Endometrial microvascular endothelial cells (primary cell): ENCODE data around the gene AFF4. TPM values are rescaled to one million over a fixed set of nuclear protein-coding genes. Genes with fewer than 3 reads are reported as not detected.
"Not testable (repeated sequence)": the region's sequence is repeated elsewhere in the genome, so short reads cannot be mapped to it uniquely, and the experiment has no call there.

Source experiments
- in situ Hi-C: cut with HindIII; loops from 2 replicates; pipeline ENCODE4 v1.10.0; 2017; ENCODE audit warnings: low sequenced_read_pairs, low pct_unique_long_range_greater_than_20kb; ENCODE audit errors: inconsistent ontology term
- total RNA-seq: library from RNA; depleted of rRNA; stranded (reverse); fragments of >200 nt; gene quantifications from one replicate; pipeline ENCODE4 v1.2.3, GENCODE V29; 2015; ENCODE audit errors: inconsistent ontology term

AFF4 gene, protein sequence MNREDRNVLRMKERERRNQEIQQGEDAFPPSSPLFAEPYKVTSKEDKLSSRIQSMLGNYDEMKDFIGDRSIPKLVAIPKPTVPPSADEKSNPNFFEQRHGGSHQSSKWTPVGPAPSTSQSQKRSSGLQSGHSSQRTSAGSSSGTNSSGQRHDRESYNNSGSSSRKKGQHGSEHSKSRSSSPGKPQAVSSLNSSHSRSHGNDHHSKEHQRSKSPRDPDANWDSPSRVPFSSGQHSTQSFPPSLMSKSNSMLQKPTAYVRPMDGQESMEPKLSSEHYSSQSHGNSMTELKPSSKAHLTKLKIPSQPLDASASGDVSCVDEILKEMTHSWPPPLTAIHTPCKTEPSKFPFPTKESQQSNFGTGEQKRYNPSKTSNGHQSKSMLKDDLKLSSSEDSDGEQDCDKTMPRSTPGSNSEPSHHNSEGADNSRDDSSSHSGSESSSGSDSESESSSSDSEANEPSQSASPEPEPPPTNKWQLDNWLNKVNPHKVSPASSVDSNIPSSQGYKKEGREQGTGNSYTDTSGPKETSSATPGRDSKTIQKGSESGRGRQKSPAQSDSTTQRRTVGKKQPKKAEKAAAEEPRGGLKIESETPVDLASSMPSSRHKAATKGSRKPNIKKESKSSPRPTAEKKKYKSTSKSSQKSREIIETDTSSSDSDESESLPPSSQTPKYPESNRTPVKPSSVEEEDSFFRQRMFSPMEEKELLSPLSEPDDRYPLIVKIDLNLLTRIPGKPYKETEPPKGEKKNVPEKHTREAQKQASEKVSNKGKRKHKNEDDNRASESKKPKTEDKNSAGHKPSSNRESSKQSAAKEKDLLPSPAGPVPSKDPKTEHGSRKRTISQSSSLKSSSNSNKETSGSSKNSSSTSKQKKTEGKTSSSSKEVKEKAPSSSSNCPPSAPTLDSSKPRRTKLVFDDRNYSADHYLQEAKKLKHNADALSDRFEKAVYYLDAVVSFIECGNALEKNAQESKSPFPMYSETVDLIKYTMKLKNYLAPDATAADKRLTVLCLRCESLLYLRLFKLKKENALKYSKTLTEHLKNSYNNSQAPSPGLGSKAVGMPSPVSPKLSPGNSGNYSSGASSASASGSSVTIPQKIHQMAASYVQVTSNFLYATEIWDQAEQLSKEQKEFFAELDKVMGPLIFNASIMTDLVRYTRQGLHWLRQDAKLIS
- total RNA-seq = 35.0 TPM

DNA sequence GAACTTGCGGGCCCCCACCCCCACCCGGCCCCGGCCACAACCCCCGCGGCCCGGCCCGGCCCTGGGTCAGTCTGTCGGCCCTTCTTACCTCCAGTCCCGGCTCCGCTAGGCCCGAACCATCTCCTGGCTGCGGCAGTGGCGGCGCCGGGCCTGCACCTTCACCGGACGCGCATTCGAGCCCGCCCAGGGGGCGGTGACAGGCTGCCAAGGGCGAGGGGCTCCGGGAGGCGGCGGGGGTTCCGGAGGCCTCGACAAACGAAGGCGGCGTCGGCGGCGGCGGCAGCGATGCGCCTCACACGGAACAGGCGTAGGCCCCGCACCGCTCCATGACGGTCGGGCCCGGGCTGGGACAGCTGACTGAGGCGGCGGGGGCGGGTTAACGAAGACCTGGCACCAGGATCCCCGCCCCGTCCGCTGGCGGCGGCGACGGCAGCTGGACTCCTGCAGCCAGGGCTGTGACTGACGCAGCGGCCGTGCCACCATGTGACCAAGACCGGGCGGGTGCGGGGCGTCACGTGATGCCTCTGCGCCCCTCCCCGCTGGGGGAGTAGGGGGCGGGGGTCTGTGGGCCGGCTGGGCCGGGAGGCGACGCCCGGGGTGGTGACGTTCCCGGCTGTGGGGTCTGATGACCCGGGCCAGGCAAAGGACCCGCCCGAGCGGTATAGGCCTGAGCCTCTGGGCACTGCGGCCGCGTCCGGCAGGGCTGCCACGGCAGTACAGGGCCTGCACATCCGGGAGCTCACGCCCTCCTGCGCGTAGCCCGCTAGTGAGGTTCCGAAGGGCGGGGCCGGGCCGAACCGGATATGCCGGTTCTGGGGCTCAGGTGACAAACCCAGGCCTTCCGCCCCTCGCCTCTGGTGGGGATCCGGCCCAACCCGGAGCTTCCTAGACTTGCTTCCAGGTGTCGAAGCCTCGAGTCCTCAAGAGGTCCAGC lies at the start of gene AFF4:
Gene AFF4 (minus strand): TSS at position 464 of the 934 bp plus-strand sequence. CDS start 26,445 bp downstream, outside the sequence.
- in situ Hi-C loops = no loop called here

DNA sequence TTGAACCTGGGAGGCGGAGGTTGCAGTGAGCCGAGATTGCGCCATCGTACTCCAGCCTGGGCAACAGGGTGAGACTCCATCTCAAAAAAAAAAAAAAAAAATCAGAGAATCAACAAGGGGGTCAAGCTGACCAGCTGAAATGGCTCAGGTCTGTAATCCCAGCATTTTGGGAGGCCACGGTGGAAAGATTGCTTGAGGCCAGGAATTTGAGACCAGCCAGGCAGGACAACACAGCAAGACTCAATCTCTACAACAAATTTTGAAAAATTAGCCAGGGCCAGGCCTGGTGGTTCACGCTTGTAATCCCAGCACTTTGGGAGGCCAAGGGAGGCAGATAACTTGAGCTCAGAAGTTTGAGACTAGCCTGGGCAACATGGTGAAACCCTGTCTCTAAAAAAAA lies 45.0 kb upstream of the AFF4 start:
- in situ Hi-C loops = not testable (repeated sequence)

DNA sequence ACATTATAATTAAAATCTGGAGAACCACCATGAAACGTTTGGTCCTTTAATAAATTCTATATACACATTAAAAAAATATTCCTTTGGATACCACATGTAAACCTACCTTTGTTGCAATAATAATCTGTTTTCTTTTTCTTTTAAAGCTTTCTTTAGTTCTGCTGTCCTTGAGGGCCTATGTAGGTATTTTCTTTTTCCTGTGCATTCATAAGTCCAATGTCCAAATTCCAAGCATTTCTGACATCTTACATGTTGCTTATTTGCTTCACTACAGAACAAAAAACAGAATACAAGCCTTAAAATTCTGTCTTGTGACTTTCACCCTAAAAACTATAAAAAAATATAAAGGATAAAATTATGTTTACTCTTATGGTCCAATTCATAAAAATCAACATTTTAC lies 43.2 kb upstream of the AFF4 start:
- in situ Hi-C loops = no loop called here

DNA sequence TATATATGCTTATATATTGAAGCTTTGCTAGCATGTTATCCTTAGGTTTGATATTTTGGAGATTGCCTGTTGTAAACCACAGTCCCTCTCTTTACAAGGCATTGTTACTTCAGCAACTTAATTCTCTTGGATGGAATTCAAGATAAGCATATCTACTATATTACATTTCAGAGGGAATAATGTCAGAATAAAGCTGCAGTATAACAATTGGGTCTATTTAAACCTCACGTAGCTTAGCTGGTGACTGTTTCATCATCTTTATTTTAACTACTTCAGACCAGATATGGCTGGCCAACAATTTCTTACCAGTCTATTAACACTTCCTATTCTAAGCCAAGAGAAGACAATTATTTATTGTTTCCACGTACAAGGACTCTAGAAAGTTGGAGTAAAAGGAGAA lies 35.8 kb upstream of the AFF4 start:
- in situ Hi-C loops = no loop called here

DNA sequence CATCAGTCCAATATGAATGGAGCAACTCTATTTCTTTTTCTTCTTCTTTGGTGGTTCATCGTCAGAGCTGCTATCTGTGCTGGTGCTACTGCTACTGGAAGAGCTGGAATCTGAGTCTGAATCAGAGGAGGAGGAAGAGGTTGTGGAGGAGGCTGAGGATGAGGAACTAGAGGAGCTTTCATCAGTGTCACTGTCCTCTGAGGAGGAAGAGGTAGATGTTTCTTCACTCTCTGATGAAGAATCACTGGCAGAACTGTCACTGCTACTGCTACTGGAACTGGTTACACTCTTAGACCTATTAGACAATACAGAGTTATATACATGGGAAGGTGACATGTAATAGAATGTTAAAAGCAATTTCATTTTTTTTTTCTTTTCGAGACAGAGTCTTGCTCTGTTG lies 35.1 kb upstream of the AFF4 start:
- in situ Hi-C loops = no loop called here

DNA sequence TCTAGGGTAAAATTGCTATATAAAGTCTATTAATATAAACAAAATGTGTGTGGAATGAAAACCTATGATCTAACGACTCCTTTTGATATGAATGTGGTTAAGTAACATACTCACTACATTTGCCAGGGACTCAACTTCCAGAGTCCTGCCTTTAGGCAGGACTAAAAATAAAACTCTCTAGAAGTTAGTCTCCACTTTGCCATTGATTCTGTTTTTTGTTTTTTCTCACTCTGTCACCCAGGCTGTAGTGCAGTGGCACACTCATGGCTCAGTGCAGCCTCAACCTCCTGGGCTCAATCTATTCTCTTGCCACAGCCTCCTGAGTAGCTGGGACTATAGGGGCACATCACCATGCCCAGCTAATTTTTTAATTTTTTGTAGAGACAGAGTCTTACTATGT lies 32.9 kb upstream of the AFF4 start:
- in situ Hi-C loops = no loop called here

DNA sequence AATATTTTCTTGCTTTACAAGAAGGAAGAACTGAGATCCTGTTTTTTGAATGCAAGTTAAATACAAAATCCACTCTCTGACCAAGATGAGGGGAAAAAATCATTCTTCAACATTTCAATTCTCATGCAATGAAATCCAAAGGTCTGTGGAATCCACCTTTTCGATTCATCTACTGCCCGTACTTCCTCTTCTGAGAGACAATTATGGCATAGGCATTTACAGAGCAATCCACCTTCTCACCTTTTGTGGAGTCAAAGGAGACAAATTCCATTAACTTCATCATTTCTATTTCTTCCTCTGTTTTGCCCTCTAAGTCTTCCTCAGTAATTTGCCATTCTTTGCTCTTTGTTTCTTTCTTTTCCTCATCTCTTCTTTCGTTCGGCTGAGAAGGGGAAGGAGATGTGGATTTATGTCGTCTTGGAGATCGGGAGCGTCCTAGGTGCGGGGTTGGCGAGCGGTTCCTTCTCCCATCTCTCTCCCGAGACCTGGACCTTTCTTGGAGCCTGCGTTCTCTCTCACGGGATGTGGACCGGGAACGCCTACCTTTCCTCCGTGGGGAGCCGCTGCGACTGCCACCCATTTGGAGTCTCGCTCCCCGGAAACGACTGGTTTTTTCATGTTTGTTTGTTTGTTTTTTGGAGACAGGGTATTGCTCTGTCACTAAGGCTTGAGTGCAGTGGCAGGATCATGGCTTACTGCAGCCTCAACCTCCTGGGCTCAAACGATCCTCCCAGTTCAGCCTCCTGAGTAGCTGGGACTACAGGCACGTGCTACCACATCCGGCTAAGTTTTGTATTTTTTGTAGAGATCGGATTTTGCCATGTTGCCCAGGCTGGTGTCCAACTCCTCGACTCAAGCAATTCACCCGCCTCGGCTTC lies 24.3 kb upstream of the AFF4 start:
- in situ Hi-C loops = no loop called here

DNA sequence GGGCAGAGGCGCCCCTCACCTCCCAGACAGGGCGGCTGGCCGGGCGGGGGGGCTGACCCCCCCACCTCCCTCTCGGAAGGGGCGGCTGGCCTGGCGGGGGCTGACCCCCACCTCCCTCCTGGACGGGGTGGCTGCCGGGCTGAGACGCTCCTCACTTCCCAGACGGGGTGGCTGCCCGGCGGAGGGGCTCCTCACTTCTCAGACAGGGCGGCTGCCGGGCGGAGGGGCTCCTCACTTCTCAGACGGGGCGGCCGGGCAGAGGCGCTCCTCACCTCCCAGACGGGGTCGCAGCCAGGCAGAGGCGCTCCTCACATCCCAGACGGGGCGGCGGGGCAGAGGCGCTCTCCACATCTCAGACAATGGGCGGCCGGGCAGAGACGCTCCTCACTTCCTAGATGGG lies 19.5 kb upstream of the AFF4 start:
- in situ Hi-C loops = not testable (repeated sequence)

DNA sequence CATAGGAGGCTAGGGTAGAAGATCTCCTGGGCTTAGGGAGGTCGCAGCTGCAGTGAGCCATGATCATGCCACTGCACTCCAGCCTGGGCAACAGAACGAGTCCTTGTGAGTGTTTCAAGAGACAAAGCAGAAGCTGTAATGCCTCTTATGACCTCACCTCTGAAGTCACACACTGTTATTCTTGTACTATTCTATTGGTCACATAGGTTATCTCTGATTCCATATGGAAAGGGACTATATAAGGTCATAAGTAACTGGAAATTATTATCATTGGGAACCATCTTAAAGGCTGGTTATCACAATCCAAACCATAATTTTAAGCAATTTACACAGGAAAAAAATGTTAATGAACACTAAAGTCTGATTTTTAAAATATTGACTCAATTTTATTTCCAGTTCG lies 17.9 kb upstream of the AFF4 start:
- in situ Hi-C loops = no loop called here

DNA sequence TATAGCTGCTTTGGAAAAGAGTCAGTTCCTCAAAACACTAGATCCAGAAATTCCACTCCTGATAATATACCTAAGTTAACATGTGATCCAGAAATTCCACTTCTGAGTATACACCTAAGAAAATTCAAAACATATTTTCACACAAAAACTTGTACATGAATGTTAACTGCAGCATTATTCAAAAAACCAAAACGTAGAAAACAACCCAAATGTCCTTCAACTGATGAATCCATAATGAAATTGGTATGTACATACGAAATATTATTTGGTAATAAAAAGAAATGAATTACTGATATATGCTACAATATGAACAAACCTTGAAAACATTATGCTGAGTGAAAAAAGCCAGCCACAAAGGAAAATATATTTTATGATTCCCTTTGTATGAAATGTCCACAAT lies 16.5 kb upstream of the AFF4 start:
- in situ Hi-C loops = no loop called here

DNA sequence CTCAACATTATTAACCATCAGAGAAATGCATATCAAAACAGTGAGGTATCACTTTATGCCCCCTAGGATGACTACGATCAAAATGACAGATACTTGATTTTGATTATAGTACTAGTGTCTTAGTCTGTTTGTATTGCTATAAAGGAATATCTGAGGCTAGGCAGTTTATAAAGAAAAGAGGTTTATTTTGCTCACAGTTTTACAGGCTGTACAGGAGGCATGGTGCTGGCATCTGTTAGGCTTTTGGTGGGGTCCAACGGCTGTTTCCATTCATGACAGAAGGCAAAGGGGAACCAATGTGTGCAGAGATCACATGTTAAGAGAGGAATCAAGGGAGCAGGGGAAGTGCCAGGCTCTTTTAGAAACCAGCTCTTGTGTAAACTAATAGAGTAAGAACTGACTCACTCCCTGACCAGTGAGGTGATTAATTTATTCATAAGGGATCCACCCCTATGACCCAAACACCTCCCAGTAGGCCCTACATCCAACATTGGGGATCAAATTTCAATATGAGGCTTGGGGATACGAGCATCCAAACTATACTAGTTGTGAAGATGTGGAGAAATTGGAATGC lies 16.0 kb upstream of the AFF4 start:
- in situ Hi-C loops = no loop called here

DNA sequence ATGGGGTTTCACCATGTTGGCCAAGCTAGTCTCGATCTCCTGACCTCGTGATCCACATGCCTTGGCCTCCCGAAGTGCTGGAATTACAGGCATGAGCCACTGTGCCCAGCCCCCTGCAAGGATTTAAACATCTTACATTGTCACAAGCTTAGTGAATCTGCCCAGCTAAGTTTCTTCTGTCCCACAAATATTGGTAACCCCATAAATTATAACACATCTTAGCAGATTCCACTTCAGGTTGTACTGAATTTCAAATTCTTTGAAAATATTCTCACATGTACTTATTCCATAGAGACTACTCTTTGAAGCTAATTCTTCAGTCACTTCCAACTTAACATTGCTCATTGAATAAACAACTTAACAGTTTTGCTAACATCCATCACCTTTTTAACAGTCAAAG lies 13.4 kb upstream of the AFF4 start:
- in situ Hi-C loops = no loop called here

DNA sequence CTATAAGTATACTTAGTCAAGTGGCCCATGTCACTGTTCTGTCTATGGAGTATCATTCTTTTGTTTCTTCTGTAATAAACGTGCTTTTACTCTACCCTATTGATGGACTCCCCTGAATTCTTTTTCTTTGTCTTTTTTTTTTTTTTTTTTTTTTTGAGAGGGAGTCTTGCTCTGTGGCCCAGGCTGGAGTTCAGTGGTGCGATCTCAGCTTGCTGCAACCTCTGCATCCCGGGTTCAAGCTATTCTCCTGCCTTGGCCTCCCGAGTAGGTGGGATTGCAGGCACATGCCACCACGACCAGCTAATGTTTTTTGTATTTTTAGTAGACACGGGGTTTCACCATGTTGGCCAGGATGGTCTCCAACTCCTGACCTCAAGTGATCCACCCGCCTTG lies 9.0 kb upstream of the AFF4 start:
- in situ Hi-C loops = not testable (repeated sequence)

DNA sequence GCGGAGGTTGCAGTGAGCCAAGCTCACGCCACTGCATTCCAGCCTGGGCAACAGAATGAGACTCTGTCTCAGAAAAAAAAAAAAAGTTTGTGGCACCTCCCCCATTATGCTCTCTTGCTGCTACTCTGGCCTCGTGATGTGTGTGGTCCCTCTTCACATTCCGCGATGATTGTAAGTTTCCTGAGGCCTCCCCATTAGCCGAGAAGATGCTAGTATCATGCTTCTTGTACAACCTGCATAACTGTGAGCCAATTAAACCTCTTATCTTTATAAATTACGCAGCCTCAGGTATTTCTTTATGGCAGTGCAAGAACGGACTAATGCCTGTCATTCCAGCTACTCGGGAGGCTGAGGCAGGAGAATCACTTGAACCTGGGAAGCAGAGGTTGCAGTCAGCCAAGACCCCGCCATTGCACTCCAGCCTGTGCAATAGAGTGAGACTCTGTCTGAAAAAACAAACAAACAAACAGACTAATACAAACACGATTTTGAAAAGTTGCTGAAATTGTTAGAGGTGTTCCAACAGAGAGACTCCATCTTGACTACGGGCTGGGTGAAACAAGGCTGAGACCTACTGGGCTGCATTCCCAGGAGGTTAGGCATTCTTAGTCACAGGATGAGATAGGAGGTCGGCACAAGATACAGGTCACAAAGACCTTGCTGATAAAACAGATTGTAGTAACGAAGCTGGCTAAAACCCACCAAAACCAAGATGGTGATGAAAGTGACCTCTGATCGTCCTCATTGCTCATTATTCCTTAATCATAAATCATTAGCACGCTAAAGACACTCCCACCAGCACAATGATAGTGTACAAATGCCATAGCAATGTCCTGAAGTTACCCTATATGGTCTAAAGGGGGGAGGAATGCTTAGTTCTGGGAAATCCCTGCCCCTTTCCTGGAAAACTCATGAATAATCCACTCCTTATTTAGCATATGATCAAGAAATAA lies 8.3 kb upstream of the AFF4 start:
- in situ Hi-C loops = no loop called here

DNA sequence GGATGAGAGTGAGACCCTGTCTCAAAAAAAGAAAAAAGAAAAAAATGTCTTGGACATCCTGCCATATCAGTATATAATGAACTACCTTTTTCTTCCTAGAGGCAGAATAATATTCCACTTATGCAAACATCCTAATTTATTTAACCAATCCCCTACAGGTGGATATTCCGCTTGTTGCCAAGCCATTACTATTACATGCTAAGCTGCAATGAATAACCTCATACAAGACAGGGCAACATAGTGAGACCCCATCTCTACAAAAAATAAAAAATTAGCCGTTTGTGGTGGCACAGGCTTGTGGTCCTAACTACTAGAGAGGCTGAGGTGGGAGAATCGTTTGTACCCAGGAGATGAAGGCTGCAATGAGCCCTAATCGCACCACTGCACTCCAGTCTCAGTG lies 1.7 kb upstream of the AFF4 start:
- in situ Hi-C loops = no loop called here

DNA sequence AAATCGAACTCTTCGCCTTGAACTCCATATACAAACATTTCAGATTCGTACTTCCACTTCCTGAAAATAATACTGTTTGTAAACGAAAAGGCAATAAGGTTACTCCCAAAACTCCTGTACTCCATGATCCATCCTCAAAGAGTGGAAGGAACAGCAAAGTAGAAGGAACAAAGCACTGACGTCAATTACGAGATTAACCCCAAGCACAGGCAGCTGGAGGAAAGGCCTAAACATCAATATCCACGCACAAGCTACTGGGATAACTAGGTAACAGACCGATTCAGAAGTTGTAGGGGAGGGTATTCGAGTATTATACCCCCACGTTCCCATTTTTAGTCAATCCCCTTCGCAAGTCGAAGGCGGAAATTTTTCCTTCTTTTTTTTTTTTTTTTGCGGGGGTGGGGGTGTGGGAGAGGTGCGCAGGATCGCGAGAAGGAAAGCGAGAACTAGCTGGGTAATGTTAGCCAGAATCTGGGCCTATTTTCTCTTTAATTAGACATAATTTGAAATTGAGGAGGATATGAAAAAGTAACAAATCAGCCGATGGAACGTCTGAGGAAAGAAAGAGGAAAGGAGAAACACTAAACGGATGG lies 909 bp downstream of the AFF4 start:
- in situ Hi-C loops = no loop called here
